ENCODE results near the gene CRHR1. TPM values are rescaled to one million over a fixed set of nuclear protein-coding genes. Genes with fewer than 3 reads are reported as not detected.
A peak's percentile ranks its signal among the peaks of the same experiment; 100 is the strongest.

The CRHR1 gene
- total and polyA plus RNA-seq, 10 donors, result 0.22 TPM; not detected in 9

- TF ChIP-seq CTCF (IDR thresholded peaks at IDR 0.05 in 8 of 11, conservative IDR thresholded peaks at IDR 0.05 in 3 of 11) (no peak), POLR2A (IDR thresholded peaks at IDR 0.05) (no peak), POLR2AphosphoS5 (IDR thresholded peaks at IDR 0.05) (no peak)
- H3K9me3 ChIP-seq, result no peaks in the 10 kb centered on the region
- intact Hi-C loops (cut with DNase I; ENCODE audit: low total_unique reads), result no loop called here
- H3K27me3 ChIP-seq (replicated peaks in 1 of 7), result peaks cover 0 to 28% (median 0%) of the 10 kb centered on the region in 7 donors
- DNase-seq, result peak; percentile 22
- H3K36me3 ChIP-seq, result no peaks in the 10 kb centered on the region
- no peak overlapping the region for H3K4me3 ChIP-seq
- no peak overlapping the region for H3K27ac ChIP-seq
- no peaks in the 10 kb centered on the region for H3K4me1 ChIP-seq
- WGBS, 5 donors, result 44 to 72% (median 60%) methylated on average over 7 of the region's 7 CpGs
Measured at GRCh38 chr17:45841883-45842525, 57.9 kb downstream of the CRHR1 start.

- no peak for DNase-seq
- TF ChIP-seq POLR2AphosphoS5 (IDR thresholded peaks at IDR 0.05) (no peak), CTCF (IDR thresholded peaks at IDR 0.05 in 8 of 11, conservative IDR thresholded peaks at IDR 0.05 in 3 of 11) (no peak), POLR2A (IDR thresholded peaks at IDR 0.05) (no peak)
- H3K4me1 ChIP-seq, result no peaks in the 10 kb centered on the region
- WGBS, 5 donors, result 85 to 94% (median 92%) methylated on average over 4 of the region's 4 CpGs
- H3K4me3 ChIP-seq, result no peak overlapping the region
- intact Hi-C loops (cut with DNase I; ENCODE audit: low total_unique reads), result no loop called here
- H3K9me3 ChIP-seq, result no peaks in the 10 kb centered on the region
- H3K27me3 ChIP-seq (replicated peaks in 1 of 7), result peaks cover 0 to 17% (median 0%) of the 10 kb centered on the region in 7 donors
- no peaks in the 10 kb centered on the region for H3K36me3 ChIP-seq
- no peak overlapping the region for H3K27ac ChIP-seq
Measured at GRCh38 chr17:45843722-45844121, 59.6 kb downstream of the CRHR1 start.

GRCh38 chr17:45844695-45845375 lies 60.7 kb downstream of the CRHR1 start, which contains the start of gene SPPL2C:
Gene SPPL2C, plus strand, starts transcription at chr17:45844881. Its CDS starts 26 bp downstream, at chr17:45844907.
- H3K4me3 ChIP-seq, result no peak within 1 kb of the TSS
- peaks cover 0 to 13% (median 0%) of the 10 kb centered on the region in 7 donors for H3K27me3 ChIP-seq (replicated peaks in 1 of 7)
- TF ChIP-seq POLR2A (IDR thresholded peaks at IDR 0.05) (no peak), POLR2AphosphoS5 (IDR thresholded peaks at IDR 0.05) (no peak), CTCF (IDR thresholded peaks at IDR 0.05 in 8 of 11, conservative IDR thresholded peaks at IDR 0.05 in 3 of 11) (no peak)
- intact Hi-C loops (cut with DNase I; ENCODE audit: low total_unique reads), result no loop called here
- 81 to 88% (median 84%) methylated on average over 9 to 25 of the region's 25 CpGs for WGBS, 5 donors
- no peak within 1 kb of the TSS for H3K27ac ChIP-seq
- no peaks in the 10 kb centered on the region for H3K4me1 ChIP-seq
- no peaks in the 10 kb centered on the region for H3K36me3 ChIP-seq
- peak; percentile 64 for DNase-seq
- H3K9me3 ChIP-seq, result no peaks in the 10 kb centered on the region

Measured in spleen (tissue), 11 donors.